ENCODE data around the gene OBSL1. TPM values are rescaled to one million over a fixed set of nuclear protein-coding genes. Genes with fewer than 3 reads are reported as not detected.

OBSL1 gene
- total and polyA plus RNA-seq, 9 donors = 53.2 to 740 (median 468) TPM

GRCh38 chr2:219581346-219581745, 10.0 kb upstream of the OBSL1 start:
- intact Hi-C loops (cut with DNase I) = no loop called here
- H3K36me3 ChIP-seq = no peaks in the 10 kb centered on the region
- no peak for TF ChIP-seq POLR2A (IDR thresholded peaks at IDR 0.05)
- TF ChIP-seq EP300 (IDR thresholded peaks at IDR 0.05) = no peak
- TF ChIP-seq CTCF (IDR thresholded peaks at IDR 0.05) = no peak
- DNase-seq = no peak
- WGBS, 3 donors = 65 to 80% (median 70%) methylated on average over 2 of the region's 2 CpGs
- no peak overlapping the region for H3K4me3 ChIP-seq
- H3K4me1 ChIP-seq (ENCODE audit: insufficient read depth) = no peaks in the 10 kb centered on the region
- no peak overlapping the region for H3K27ac ChIP-seq
- H3K27me3 ChIP-seq = no peaks in the 10 kb centered on the region
- H3K9me3 ChIP-seq = no peaks in the 10 kb centered on the region

- Histone ChIP-seq H3K27me3 (no peaks in the 10 kb centered on the region), H3K27ac (no peak overlapping the region), H3K9me3 (no peaks in the 10 kb centered on the region), H3K36me3 (no peaks in the 10 kb centered on the region), H3K4me3 (no peak overlapping the region), H3K4me1 (ENCODE audit: insufficient read depth) (peaks cover 6% of the 10 kb centered on the region)
- WGBS, 3 donors = 84 to 88% (median 87%) methylated on average over 8 of the region's 8 CpGs
- no peak for TF ChIP-seq POLR2A (IDR thresholded peaks at IDR 0.05)
- no peak for TF ChIP-seq EP300 (IDR thresholded peaks at IDR 0.05)
- TF ChIP-seq CTCF (IDR thresholded peaks at IDR 0.05) = no peak
- DNase-seq = no peak
- intact Hi-C loops (cut with DNase I) = no loop called here
Observed at GRCh38 chr2:219578811-219579613, 7.7 kb upstream of the OBSL1 start.

- no peaks in the 10 kb centered on the region for H3K9me3 ChIP-seq
- intact Hi-C loops (cut with DNase I) = no loop called here
- no peak overlapping the region for H3K4me3 ChIP-seq
- H3K4me1 ChIP-seq (ENCODE audit: insufficient read depth) = peaks cover 9% of the 10 kb centered on the region
- TF ChIP-seq EP300 (IDR thresholded peaks at IDR 0.05) (no peak), POLR2A (IDR thresholded peaks at IDR 0.05) (no peak), CTCF (IDR thresholded peaks at IDR 0.05) (no peak)
- WGBS, 3 donors = 13 to 28% (median 13%) methylated on average over 15 of the region's 15 CpGs
- H3K27me3 ChIP-seq = no peaks in the 10 kb centered on the region
- peak overlapping the region; percentile 31 to 54 for H3K27ac ChIP-seq
- DNase-seq = peak; percentile 70 to 75 (median 71)
- no peaks in the 10 kb centered on the region for H3K36me3 ChIP-seq
Observed at GRCh38 chr2:219576505-219577388, 5.4 kb upstream of the OBSL1 start.

DNA sequence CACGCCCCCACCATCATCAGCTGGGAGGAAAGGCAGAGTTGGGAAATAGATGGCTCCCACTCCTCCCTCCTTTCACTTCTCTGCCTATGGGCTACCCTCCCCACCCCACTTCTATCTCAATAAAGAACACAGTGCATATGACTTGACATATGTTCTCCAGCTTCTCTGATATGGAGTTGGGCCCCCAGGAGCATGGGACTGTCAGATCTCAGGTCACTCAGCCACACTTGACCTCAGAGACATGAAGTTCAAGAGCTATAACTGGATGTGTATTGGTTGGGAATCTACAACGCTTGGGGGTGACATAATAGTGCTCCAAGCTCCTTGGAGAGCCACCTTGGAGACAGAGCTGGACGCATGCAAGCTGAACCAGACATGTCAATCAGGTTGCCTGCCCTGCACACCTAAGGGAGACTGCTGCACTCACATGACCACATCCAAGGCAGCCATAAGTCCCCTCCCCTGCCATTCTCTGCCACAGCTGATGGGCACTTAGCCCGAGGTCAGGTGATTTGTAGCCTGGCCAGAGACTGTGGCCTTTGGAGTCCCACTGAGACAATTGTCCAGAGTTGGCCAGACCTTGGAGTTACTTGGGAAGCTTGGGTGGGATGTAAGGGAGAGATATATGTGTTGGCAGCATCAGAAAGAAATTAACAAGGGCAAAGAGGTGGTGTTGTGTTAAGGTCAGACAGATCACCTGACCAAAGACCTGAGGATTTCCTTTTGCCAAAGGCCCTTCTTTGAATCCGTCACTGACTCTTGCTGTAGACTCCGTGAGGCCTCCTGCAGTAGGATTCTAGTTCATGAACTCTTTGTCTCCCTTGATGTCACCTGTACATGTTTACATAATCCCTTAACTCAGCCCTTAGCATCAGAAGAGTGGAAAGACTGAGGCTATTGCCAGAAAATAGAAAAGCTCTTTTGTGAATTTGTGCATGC, 4.5 kb upstream of the OBSL1 start:
- H3K4me1 ChIP-seq (ENCODE audit: insufficient read depth) = peaks cover 9% of the 10 kb centered on the region
- no peaks in the 10 kb centered on the region for H3K9me3 ChIP-seq
- DNase-seq = peak in 1 of 5 donors; percentile 11
- H3K4me3 ChIP-seq = no peak overlapping the region
- peak overlapping the region; percentile 14 to 54 for H3K27ac ChIP-seq
- no peaks in the 10 kb centered on the region for H3K36me3 ChIP-seq
- no peak for TF ChIP-seq CTCF (IDR thresholded peaks at IDR 0.05)
- 91 to 92% (median 91%) methylated on average over 6 of the region's 6 CpGs for WGBS, 3 donors
- intact Hi-C loops (cut with DNase I) = no loop called here
- H3K27me3 ChIP-seq = no peaks in the 10 kb centered on the region

All from ovary (tissue), 9 donors.